SK-N-MC (cell line): ENCODE measurements around the gene GRIK2.

Experiments
- DNase-seq: peaks from one replicate; pipeline ENCODE4 v3.0.0-alpha.2; 2011; ENCODE audit warnings: low read depth, low spot score
- H3K27ac ChIP-seq: fragments of 200-600 bp; sonication (generic); 2 replicates; pipeline ENCODE4 v1.5.1; 2016; ENCODE audit warnings: mixed run types
- H3K36me3 ChIP-seq: fragments of 200-600 bp; sonication (generic); 2 replicates; pipeline ENCODE4 v1.6.1; 2017; ENCODE audit warnings: antibody characterized with exemption, low read length, mixed read lengths; ENCODE audit not compliant: insufficient read depth
- H3K4me3 ChIP-seq: fragments of 200-600 bp; sonication (generic); 2 replicates; pipeline ENCODE4 v1.5.1; 2016
- H3K9ac ChIP-seq: fragments of 200-600 bp; sonication (generic); 2 replicates; pipeline ENCODE4 v1.8.0; 2017; ENCODE audit warnings: mixed run types, mixed read lengths; ENCODE audit not compliant: insufficient read length
- H3K9me3 ChIP-seq: fragments of 200-600 bp; sonication (generic); 2 replicates; pipeline ENCODE4 v1.6.1; 2017; ENCODE audit warnings: low read depth, mild to moderate bottlenecking, antibody characterized with exemption, low read length, moderate library complexity, mixed read lengths
- EZH2 ChIP-seq: fragments of 200-600 bp; sonication (generic); IDR thresholded peaks from one replicate; pipeline ENCODE4 v1.6.1; 2017; ENCODE audit warnings: antibody characterized with exemption
- FOXP2 ChIP-seq: optimal IDR thresholded peaks from 2 replicates; pipeline ENCODE3; 2011; ENCODE audit warnings: mild to moderate bottlenecking, moderate library complexity; ENCODE audit not compliant: insufficient read depth; ENCODE audit errors: extremely low read length, control extremely low read depth
- POLR2AphosphoS5 ChIP-seq: IDR thresholded peaks from 2 replicates; pipeline ENCODE4 v1.6.1; 2012; ENCODE audit warnings: mild to moderate bottlenecking, low read depth, low read length, borderline replicate concordance

The GRIK2 gene

DNA sequence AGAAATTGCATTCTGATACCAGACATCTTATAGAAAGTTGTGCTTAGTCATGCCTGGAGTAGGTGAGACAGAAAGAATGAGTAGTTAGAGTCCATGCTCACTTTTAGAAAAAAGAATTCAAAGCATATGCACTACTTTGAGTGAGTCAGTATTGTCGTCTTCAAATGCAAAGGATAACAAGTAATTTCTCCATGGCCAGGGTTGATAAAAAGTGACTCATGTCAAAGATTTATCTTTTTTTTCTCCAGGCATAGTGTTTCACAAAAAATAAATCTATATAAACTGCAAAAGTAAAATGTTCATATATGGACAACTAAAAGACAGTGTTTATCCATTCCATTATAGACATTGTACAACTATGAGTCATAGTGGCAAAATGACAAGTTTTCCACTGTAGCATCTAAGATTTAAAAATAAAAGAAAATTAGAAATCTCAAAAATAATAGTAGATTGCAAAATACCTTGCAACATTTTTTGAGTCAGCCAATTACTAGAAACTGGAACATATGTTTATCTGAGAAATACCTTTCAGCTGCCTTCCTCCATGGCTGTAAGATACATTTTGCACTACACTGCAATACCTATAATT lies 329.6 kb downstream of the GRIK2 start:
- no peak for TF ChIP-seq FOXP2
- no peak for TF ChIP-seq POLR2AphosphoS5
- TF ChIP-seq EZH2: no peak
- no peak overlapping the region for H3K4me3 ChIP-seq
- H3K36me3 ChIP-seq: no peaks in the 10 kb centered on the region
- no peak overlapping the region for H3K9ac ChIP-seq
- H3K27ac ChIP-seq: no peak overlapping the region
- no peaks in the 10 kb centered on the region for H3K9me3 ChIP-seq
- DNase-seq: no peak

DNA sequence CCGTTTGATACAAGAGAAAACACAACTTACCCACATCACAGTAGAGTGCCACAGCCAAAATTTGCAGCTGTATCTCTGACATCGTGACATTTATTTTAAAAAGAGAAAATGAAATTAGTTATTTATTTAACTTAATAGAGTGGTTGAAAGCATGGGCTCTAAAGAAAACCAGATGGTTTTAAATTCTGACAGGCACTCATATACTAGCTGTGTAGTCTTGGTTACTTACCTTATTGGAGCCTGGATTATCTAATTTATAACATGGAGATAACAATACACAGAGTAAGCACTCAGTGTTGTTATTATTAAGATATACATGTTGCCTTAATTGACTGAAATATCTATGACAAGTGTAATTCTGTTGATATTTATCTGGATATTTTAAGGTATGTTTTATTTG lies 334.9 kb downstream of the GRIK2 start:
- no peak overlapping the region for H3K4me3 ChIP-seq
- TF ChIP-seq POLR2AphosphoS5 (no peak), FOXP2 (no peak), EZH2 (no peak)
- no peak overlapping the region for H3K27ac ChIP-seq
- no peak for DNase-seq
- no peak overlapping the region for H3K9ac ChIP-seq
- no peaks in the 10 kb centered on the region for H3K9me3 ChIP-seq
- no peaks in the 10 kb centered on the region for H3K36me3 ChIP-seq

DNA sequence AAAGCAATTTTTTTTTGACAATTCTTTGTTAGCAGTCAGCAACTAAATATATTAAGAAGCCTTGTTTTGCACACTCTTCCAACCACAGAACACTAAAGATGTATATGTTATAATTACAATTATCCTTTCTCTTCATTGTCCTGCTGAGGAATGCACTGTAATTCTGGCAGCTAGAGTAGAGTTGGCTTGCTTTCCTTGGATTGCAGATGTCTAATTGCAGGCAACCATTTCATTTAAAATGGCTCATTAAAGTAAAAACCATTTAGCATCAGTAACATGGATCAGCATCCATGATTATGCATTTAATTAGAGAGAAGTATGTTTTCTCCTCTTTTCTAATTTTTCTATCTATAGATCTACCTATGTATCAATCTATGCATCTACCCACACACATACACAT lies 335.4 kb downstream of the GRIK2 start:
- Histone ChIP-seq H3K9me3 (no peaks in the 10 kb centered on the region), H3K27ac (no peak overlapping the region), H3K36me3 (no peaks in the 10 kb centered on the region), H3K9ac (no peak overlapping the region), H3K4me3 (no peak overlapping the region)
- DNase-seq: no peak
- TF ChIP-seq FOXP2 (no peak), EZH2 (no peak), POLR2AphosphoS5 (no peak)

DNA sequence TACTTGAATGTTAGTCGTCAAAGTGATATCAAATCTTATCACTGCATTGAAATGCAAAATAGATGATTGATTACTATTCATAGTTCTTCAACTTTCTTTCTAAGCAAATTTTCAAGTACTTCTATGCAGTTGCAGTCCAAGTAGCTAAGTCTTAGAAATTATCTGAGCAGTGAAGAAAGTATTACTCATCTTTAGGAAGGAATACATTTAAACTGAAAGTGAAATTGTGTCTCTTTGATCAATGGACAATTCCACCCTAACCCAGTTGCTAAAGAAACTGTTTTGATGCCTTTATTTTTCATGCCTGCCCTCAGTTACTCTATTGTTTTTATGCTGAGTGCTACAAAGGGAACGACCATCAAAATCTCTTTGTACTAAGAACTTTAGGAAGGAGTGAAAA lies 337.4 kb downstream of the GRIK2 start:
- H3K9ac ChIP-seq: no peak overlapping the region
- DNase-seq: no peak
- TF ChIP-seq FOXP2: no peak
- no peak for TF ChIP-seq POLR2AphosphoS5
- no peak for TF ChIP-seq EZH2

DNA sequence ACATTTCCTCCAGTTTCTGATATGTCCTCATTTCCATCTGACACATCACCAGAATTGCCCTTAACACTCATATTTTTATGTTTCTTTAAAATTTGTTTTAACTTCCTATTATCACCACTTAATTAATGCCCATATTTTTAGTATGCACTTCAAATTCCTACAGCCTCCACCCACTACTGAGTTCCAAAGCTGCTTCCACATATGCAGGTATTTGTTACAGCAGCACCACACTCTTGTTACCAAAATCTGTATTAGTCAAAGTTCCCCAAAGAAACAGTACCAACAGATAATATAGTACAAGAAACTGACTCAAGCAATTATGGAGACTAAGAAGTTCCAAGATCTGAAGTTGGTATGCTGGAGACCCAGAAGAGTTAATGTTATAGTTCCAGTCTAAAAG lies 340.4 kb downstream of the GRIK2 start:
- no peak for DNase-seq
- no peak overlapping the region for H3K27ac ChIP-seq
- no peak overlapping the region for H3K9ac ChIP-seq
- H3K9me3 ChIP-seq: no peaks in the 10 kb centered on the region
- no peaks in the 10 kb centered on the region for H3K36me3 ChIP-seq
- no peak overlapping the region for H3K4me3 ChIP-seq
- TF ChIP-seq FOXP2: no peak
- TF ChIP-seq EZH2: no peak
- no peak for TF ChIP-seq POLR2AphosphoS5

More for the DNA sequence above, 337.4 kb downstream of the GRIK2 start:
- Histone ChIP-seq H3K27ac (no peak overlapping the region), H3K4me3 (no peak overlapping the region), H3K36me3 (no peaks in the 10 kb centered on the region), H3K9me3 (no peaks in the 10 kb centered on the region)

- H3K9me3 ChIP-seq: no peaks in the 10 kb centered on the region
- H3K36me3 ChIP-seq: no peaks in the 10 kb centered on the region
- no peak for TF ChIP-seq FOXP2
- no peak for DNase-seq
- no peak overlapping the region for H3K9ac ChIP-seq
- H3K4me3 ChIP-seq: no peak overlapping the region
- no peak overlapping the region for H3K27ac ChIP-seq
Observed at GRCh38 chr6:101738481-101738880, 345.0 kb downstream of the GRIK2 start.

GRCh38 chr6:101740631-101741030 lies 347.1 kb downstream of the GRIK2 start:
- TF ChIP-seq POLR2AphosphoS5: no peak
- no peak for TF ChIP-seq EZH2
- no peak for TF ChIP-seq FOXP2
- no peaks in the 10 kb centered on the region for H3K36me3 ChIP-seq
- H3K9me3 ChIP-seq: no peaks in the 10 kb centered on the region
- no peak for DNase-seq
- H3K9ac ChIP-seq: no peak overlapping the region
- no peak overlapping the region for H3K4me3 ChIP-seq
- H3K27ac ChIP-seq: peak overlapping the region; percentile 40; the same call in 1 of the 2 replicates

DNA sequence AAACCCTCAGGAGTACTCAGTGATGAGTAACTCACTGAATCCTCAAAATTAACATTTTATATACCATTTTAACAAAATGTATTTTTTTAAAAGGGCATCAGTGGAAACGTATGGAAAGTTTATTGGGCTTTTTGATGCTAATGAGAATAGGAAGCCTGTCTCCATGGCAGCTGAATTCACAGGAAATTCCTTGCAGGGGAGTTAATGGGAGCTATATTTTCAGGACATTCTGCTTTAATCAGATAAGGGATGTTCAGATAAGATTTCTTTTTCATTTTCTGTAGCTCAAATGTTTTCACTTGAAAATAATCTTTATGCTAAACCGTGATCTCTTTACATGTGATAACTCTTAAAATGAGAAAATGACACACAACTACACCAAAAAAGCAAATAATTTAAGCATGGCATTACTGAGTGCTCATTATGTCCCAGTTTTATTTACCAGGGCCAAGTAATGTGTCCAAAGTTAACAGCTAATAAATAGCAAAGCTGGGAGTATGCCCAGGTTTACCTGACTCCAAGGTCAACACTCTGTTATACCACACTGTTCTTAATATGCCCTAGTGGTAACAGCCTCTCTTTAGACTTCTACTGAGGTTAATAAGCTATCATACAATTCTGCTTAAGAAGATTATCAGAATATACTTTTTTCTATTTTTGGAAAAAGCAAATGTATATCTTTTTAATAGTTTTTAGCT lies 348.1 kb downstream of the GRIK2 start:
- Histone ChIP-seq H3K4me3 (peak overlapping the region; percentile 15; the same call in 1 of the 2 replicates), H3K9me3 (no peaks in the 10 kb centered on the region), H3K9ac (no peak overlapping the region), H3K27ac (peak overlapping the region; percentile 40; the same call in 1 of the 2 replicates), H3K36me3 (no peaks in the 10 kb centered on the region)
- DNase-seq: peak; percentile 87
- 0 out of 2 replicates have a peak, but pooled peaks have one; percentile 25 for TF ChIP-seq POLR2AphosphoS5
- TF ChIP-seq FOXP2: no peak

- H3K4me3 ChIP-seq: no peak overlapping the region
- H3K36me3 ChIP-seq: no peaks in the 10 kb centered on the region
- DNase-seq: no peak
- no peak overlapping the region for H3K27ac ChIP-seq
- no peak overlapping the region for H3K9ac ChIP-seq
- no peaks in the 10 kb centered on the region for H3K9me3 ChIP-seq
- TF ChIP-seq FOXP2: no peak
- TF ChIP-seq POLR2AphosphoS5: no peak
- no peak for TF ChIP-seq EZH2
Observed at GRCh38 chr6:101747160-101747559, 353.7 kb downstream of the GRIK2 start.
